ENCODE data around the gene HAAO.

The HAAO gene

GRCh38 chr2:42768706-42769256 is 23.6 kb downstream of the HAAO start:
- no peak for DNase-seq (ENCODE audit: low read depth in 1 of 2, low spot score in 1 of 2)

DNA sequence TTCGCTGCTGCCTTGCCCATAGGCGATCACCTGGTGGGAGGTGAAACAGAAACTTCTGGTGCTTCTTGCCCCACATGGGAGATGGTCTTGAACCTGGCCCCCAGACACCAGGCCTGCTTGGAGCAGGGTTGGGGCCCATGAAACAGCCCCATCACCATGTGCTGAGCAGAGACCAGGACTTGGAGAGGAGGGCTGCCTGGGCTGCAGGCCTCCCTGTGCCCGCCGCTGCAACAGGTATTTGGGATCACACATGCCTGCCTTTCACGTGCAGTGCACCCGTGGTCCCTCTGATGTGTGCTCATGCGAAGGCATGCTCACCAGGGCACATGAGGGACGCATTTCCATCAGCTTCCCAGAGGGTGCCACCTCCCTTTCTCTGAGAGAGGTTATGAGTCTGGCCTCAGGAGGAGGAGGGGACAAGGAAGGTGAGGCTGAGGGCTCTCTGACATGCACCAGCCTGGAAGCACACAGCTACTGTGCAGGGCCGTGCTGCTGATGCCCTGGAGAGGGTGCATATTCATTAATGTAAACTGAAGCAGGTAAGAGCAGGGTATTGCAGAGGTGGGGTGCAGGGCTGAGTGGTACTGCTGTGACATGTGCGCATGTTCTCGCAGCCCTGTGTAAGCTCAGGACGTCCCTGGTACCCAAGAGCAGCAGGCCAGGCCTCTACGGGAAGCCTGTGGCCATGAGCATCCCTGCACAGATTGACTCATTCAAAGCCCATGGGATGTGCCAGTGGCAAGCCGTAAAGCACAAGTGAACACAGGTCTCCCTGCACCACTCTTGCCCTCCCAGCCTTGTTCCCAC is 24.3 kb downstream of the HAAO start:
- no peak for DNase-seq (ENCODE audit: low read depth in 1 of 2, low spot score in 1 of 2)

GRCh38 chr2:42767080-42767898 is 25.1 kb downstream of the HAAO start:
- DNase-seq (ENCODE audit: low read depth in 1 of 2, low spot score in 1 of 2) = no peak

DNA sequence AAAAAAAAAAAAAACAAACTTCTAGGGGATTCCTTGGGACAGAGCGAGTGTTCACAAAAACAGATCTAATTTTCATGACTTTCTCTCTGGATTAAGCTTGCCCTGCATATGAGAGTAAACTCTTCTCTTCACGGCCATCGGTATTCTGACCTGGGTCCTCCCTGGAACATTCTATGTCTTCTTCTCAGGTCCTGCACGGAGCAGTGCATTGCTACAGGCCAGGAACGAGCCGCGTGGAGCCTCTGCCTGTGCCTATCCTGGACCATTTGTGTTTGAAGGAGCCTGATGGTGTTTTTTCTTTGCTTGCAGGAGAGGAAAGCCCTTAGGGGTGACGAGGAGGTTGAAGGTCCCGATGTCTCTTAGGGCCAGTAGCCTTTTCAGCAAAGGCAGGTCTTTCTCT is 26.7 kb downstream of the HAAO start:
- no peak for DNase-seq (ENCODE audit: low read depth in 1 of 2, low spot score in 1 of 2)

GRCh38 chr2:42764901-42765300 is 27.5 kb downstream of the HAAO start:
- no peak for DNase-seq (ENCODE audit: low read depth in 1 of 2, low spot score in 1 of 2)

DNA sequence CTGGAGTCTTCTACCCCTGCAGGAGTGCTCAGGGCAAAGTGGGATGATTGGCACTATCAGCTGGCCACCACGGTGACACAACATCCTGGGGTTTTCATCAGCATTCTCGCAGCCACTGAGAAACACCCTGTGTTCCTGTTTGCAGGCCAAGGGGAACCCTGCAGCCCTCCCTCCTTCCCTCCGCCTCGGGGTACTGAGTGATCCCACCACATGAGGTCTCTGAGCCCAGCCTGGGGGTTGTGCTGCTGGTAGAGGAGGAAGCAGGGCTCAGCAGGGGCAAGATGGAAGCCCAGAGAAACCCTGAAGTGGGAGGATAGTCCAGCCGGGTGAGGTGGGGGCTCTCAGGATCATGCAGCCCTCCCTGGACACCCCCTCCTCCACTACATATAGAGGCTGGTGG is 28.3 kb downstream of the HAAO start, which contains the start of gene OXER1:
TSS of gene OXER1 (minus strand) at position 40 of the 400 bp plus-strand sequence. CDS start 73 bp downstream, outside the sequence.
- no peak for DNase-seq (ENCODE audit: low read depth in 1 of 2, low spot score in 1 of 2)

- no peak for DNase-seq (ENCODE audit: low read depth in 1 of 2, low spot score in 1 of 2)
Measured at GRCh38 chr2:42762823-42763804, 29.3 kb downstream of the HAAO start.

DNA sequence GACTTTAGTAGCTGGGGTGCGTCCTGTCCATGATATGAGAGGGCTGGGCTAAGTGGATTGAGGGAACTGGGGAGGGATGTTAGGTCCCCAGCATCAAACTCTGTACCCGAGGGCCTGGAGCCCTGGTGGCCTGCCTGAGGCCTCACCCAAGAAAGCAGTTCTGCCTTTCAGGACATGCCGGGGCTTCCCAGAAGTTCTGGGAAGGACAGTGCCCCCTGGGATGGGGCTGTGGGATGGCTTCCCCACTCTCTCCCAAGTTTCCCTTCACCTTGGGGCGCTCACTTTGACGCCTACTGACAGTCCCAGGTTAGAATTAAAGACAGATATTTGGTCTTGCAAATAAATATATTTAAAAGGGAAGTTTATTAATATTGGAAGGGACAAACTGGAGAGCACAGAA is 30.2 kb downstream of the HAAO start:
- DNase-seq (ENCODE audit: low read depth in 1 of 2, low spot score in 1 of 2) = no peak

- no peak for DNase-seq (ENCODE audit: low read depth in 1 of 2, low spot score in 1 of 2)
Measured at GRCh38 chr2:42761554-42761953, 30.8 kb downstream of the HAAO start.

- DNase-seq (ENCODE audit: low read depth in 1 of 2, low spot score in 1 of 2) = no peak
Measured at GRCh38 chr2:42758751-42759150, 33.6 kb downstream of the HAAO start.

DNA sequence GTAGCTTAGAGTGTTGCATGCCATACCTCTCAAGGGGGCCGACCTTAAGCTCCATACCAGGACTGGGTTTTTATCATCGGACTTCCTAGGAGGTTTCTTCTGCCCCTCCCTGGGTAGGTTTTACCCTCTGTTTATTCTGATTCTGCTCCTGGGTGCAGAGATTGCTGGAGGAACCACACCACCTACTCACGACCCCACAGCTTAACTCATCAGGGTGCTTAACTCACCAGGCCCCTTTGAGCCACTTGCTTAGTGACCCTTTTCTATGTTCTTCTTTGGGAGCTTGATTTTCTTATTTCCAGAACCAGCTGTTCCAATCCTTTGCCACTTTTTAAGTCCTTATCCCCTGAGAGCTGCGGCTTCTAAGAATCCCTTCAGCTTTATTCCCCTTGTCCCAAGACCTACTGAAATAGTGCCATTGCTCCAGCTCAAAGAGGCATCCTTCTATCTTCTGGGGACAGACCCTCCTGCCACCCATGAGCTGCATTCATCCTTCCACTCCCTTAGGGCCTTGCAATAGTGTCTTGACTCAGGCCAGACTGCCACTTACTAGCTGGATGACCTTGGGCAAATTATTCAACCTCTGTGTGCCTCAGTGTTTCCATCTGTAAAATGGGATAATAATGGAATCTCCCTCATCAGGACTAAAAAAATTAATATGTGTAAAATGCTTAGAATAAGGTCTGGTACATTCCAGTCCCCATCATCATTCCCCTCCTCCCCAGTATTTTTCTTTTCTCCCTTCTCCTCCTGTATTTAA is 34.2 kb downstream of the HAAO start:
- DNase-seq (ENCODE audit: low read depth in 1 of 2, low spot score in 1 of 2) = no peak

GRCh38 chr2:42756966-42757513 is 35.3 kb downstream of the HAAO start:
- no peak for DNase-seq (ENCODE audit: low read depth in 1 of 2, low spot score in 1 of 2)

- no peak for DNase-seq (ENCODE audit: low read depth in 1 of 2, low spot score in 1 of 2)
Measured at GRCh38 chr2:42756150-42756775, 36.1 kb downstream of the HAAO start.

GRCh38 chr2:42755191-42755880 is 37.0 kb downstream of the HAAO start:
- no peak for DNase-seq (ENCODE audit: low read depth in 1 of 2, low spot score in 1 of 2)

DNA sequence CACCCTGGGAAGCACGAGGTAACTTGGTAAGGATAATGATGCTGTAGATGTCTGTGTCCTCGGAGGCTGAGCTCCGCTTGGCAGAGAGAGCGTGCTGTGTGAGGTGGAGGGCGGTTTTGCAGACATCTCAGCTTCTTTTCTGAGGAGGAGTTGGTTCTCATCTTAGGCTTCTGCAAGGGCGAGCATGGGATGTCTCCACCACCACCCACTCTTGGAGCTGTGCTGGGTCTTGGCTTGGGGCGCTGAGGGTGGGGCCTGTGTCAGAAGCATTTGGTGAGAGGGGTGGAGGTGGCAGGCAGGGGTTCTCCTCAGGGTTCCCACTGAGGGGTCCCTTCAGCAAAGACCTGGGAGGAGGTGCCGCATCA is 37.6 kb downstream of the HAAO start:
- no peak for DNase-seq (ENCODE audit: low read depth in 1 of 2, low spot score in 1 of 2)

DNA sequence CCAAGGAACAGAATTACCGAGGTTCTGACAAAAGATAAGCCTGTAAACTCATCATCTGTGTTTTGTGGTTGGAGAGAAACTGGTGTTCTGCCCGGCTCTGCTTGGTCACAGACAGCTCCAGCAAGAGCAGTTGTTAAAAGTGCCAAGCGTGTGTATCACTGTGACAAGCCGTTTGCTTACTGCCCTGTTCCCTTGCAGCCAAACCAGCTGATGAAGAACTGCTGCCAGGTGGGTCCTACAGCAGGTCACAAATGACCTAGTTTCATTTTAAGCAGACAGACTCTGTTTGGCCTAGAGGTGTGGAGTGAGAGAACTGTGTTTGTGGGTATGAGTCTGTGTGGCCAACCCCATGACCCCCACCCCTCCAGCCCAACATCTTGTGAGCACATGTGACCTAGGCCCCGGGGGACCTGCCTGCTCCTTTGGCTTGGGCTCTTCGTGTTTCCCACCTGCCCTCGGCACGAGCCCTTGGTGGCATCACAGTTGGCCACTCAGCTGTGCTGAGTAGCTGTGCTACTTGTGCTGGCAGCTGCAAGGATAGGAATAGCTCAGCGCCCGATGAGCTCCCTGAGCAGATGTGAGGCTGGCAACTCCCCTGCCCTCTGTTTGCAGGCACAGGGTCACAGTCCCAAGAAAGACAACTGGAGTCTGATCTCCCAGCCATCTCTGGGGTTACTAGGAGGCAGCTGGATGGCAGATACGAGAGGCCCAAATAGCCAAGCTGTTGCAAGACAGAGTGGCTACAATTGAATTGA is 38.2 kb downstream of the HAAO start:
- DNase-seq (ENCODE audit: low read depth in 1 of 2, low spot score in 1 of 2) = no peak

GRCh38 chr2:42752816-42753813 is 39.3 kb downstream of the HAAO start:
- no peak for DNase-seq (ENCODE audit: low read depth in 1 of 2, low spot score in 1 of 2)
